SJCRH30 (cell line): ENCODE data around the gene AMZ1. TPM values are rescaled to one million over a fixed set of nuclear protein-coding genes. Genes with fewer than 3 reads are reported as not detected.
"Not testable (repeated sequence)": the region's sequence is repeated elsewhere in the genome, so short reads cannot be mapped to it uniquely, and the experiment has no call there.

Source experiments
- DNase-seq, 2 experiments: peaks; one replicate each; pipeline ENCODE4 v3.0.0-alpha.2; 2015 to 2020
- H3K27ac ChIP-seq: fragments of 250-450 bp; sonication (Bioruptor Pico); 2 replicates; pipeline ENCODE4 v1.5.1; 2020; ENCODE audit warnings: mild to moderate bottlenecking, moderate library complexity
- H3K27me3 ChIP-seq: fragments of 250-450 bp; sonication (Bioruptor Pico); 2 replicates; pipeline ENCODE4 v1.5.1; 2020; ENCODE audit warnings: mild to moderate bottlenecking, moderate library complexity
- H3K36me3 ChIP-seq: fragments of 250-450 bp; sonication (Bioruptor Pico); 2 replicates; pipeline ENCODE4 v1.5.1; 2020; ENCODE audit warnings: mild to moderate bottlenecking, moderate library complexity
- H3K4me1 ChIP-seq: fragments of 250-450 bp; sonication (Bioruptor Pico); 2 replicates; pipeline ENCODE4 v1.5.1; 2020; ENCODE audit warnings: mild to moderate bottlenecking, moderate library complexity
- H3K4me3 ChIP-seq: fragments of 250-450 bp; sonication (Bioruptor Pico); 2 replicates; pipeline ENCODE4 v1.5.1; 2020; ENCODE audit warnings: mild to moderate bottlenecking, moderate library complexity
- H3K9me3 ChIP-seq: fragments of 250-450 bp; sonication (Bioruptor Pico); replicated peaks from 2 replicates; pipeline ENCODE4 v1.5.1; 2020; ENCODE audit warnings: mild to moderate bottlenecking, moderate library complexity
- total RNA-seq: library from RNA; depleted of rRNA; stranded (reverse); fragments of >200 nt; shearing (Covaris generic); gene quantifications from 2 replicates; pipeline ENCODE4 v1.2.3, GENCODE V29; 2014

AMZ1 gene
- total RNA-seq, 1 experiment from 2014 or later, result 0.02 TPM

- DNase-seq, result peak; percentile 85 to 91
- H3K4me1 ChIP-seq, result peaks cover 3% of the 10 kb centered on the region
- no peak overlapping the region for H3K4me3 ChIP-seq
- no peaks in the 10 kb centered on the region for H3K27me3 ChIP-seq
- no peak overlapping the region for H3K27ac ChIP-seq
- H3K9me3 ChIP-seq, result no peaks in the 10 kb centered on the region
- no peaks in the 10 kb centered on the region for H3K36me3 ChIP-seq
Observed at GRCh38 chr7:2670720-2671391, 17.1 kb upstream of the AMZ1 start.

- H3K4me3 ChIP-seq, H3K36me3 ChIP-seq, H3K27me3 ChIP-seq, H3K4me1 ChIP-seq, H3K27ac ChIP-seq, H3K9me3 ChIP-seq, DNase-seq: not testable (repeated sequence)
Observed at GRCh38 chr7:2673214-2673613, 14.8 kb upstream of the AMZ1 start.

DNA sequence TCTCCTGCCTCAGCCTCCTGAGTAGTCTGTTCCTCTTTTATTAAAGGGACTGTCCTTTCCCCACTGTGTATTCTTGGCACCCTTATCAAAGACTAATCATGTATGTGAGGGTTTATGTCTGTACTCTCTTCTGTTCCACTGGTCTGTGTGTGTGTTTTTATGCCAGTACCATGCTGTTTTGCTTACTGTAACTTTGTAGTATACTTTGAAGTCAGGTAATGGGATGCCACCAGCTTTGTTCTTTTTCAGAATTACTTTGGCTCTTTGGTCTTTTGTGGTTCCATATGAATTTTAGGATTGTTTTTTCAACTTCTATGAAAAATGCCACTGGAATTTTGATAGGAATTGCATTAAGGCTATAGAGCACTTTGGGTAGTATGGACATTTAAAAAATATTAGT lies 14.1 kb upstream of the AMZ1 start:
- Histone ChIP-seq H3K4me3 (no peak overlapping the region), H3K27ac (no peak overlapping the region), H3K27me3 (no peaks in the 10 kb centered on the region), H3K36me3 (no peaks in the 10 kb centered on the region), H3K4me1 (peaks cover 3% of the 10 kb centered on the region), H3K9me3 (no peaks in the 10 kb centered on the region)
- no peak for DNase-seq

GRCh38 chr7:2675256-2675764 lies 12.7 kb upstream of the AMZ1 start:
- H3K4me1 ChIP-seq, result peaks cover 3% of the 10 kb centered on the region
- no peaks in the 10 kb centered on the region for H3K36me3 ChIP-seq
- H3K27ac ChIP-seq, result peak overlapping the region; percentile 86
- H3K9me3 ChIP-seq, result no peaks in the 10 kb centered on the region
- DNase-seq, result peak; percentile 83 to 91
- no peak overlapping the region for H3K4me3 ChIP-seq
- H3K27me3 ChIP-seq, result no peaks in the 10 kb centered on the region

DNA sequence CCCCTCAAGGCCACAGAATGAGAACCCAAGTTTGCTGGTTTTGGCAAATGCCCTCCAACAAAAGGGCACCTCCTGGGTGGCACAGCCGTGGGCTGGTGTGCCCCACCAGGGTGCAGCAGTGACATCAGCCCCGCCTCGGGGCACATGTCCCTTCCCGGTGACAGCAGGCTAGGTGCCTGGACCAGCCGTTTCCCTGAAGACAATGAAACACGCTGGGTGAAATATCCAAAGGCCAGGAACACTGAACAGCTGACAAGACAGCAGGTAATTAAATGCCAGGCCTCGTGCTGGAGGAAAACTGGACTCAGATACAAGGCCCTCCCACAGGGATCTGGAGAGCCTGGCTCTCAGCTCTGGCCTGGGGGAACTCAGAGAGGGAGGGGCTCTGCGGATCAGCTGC lies 11.4 kb upstream of the AMZ1 start:
- H3K36me3 ChIP-seq, H3K4me1 ChIP-seq, H3K27ac ChIP-seq, H3K4me3 ChIP-seq, H3K9me3 ChIP-seq, H3K27me3 ChIP-seq: not testable (repeated sequence)
- peak in 1 of 2 experiments; percentile 54 for DNase-seq

- not testable (repeated sequence) for DNase-seq, H3K4me3 ChIP-seq, H3K27me3 ChIP-seq, H3K27ac ChIP-seq, H3K36me3 ChIP-seq, H3K9me3 ChIP-seq
- H3K4me1 ChIP-seq, result peaks cover 19% of the 10 kb centered on the region
Observed at GRCh38 chr7:2678454-2678853, 9.5 kb upstream of the AMZ1 start.

DNA sequence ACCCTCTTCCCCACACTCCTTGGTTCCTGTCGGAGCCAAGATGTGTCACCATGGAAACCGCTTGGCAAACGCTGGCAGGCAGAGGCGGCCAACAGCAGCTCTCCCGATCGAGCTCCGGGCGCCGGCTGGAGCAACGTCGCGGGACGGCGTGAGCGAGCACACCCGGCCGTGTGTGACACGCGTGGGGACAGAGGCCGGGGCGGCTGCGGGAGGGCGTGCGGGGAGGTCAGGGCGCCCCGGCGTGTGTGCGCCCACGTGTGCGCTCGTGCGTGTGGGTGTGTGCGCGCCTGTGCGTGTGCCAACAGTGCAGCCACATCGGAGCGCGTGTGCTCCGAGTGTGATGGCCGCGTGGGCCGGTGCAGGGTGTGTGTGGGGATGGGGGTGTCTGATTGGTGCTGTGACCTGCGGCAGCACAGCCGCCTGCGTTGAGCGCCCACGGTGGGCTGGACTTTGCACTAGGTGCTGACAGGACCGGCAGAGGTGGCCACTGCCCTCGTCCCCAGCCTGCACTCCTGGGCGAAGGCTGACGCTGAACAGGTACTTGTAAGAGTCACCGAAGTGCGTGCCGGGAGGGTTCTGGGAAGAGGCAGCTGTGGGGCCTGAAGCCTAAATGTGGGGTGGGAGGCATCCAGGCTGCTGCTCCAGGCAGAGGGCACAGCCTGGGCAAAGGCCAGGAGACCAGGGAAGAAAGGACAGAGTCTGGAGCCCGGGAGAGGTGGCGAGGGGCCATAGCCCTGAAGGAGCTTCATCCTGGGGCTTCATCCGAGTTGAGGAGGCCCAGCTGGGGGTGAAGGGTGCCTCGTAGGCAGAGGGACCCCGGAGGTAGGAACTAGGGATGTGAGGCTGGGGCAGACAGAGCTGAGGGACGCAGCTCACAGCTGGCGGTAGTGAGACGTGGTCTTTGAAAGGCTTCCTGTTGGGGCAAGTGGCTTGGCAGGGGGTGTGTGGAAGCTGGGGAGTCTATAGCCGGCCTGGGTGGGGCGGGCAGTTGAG lies 8.6 kb upstream of the AMZ1 start:
- not testable (repeated sequence) for H3K4me3 ChIP-seq, H3K36me3 ChIP-seq, H3K27me3 ChIP-seq, H3K27ac ChIP-seq, DNase-seq, H3K9me3 ChIP-seq
- peaks cover 19% of the 10 kb centered on the region for H3K4me1 ChIP-seq

GRCh38 chr7:2680256-2680655 lies 7.7 kb upstream of the AMZ1 start:
- H3K4me3 ChIP-seq, result no peak overlapping the region

GRCh38 chr7:2680792-2681490 lies 7.1 kb upstream of the AMZ1 start:
- Histone ChIP-seq H3K27me3 (no peaks in the 10 kb centered on the region), H3K36me3 (no peaks in the 10 kb centered on the region), H3K27ac (no peak overlapping the region), H3K9me3 (0 out of 2 replicates have a peak, but pooled peaks cover 10% of the 10 kb centered on the region), H3K4me3 (no peak overlapping the region), H3K4me1 (peaks cover 16% of the 10 kb centered on the region)
- DNase-seq, result no peak

More at GRCh38 chr7:2680256-2680655, 7.7 kb upstream of the AMZ1 start:
- 0 out of 2 replicates have a peak, but pooled peaks cover 10% of the 10 kb centered on the region for H3K9me3 ChIP-seq
- peaks cover 19% of the 10 kb centered on the region for H3K4me1 ChIP-seq
- no peaks in the 10 kb centered on the region for H3K27me3 ChIP-seq
- no peak overlapping the region for H3K27ac ChIP-seq
- no peaks in the 10 kb centered on the region for H3K36me3 ChIP-seq
- DNase-seq, result no peak

GRCh38 chr7:2681929-2682799 lies 5.8 kb upstream of the AMZ1 start:
- Histone ChIP-seq H3K36me3 (no peaks in the 10 kb centered on the region), H3K9me3 (0 out of 2 replicates have a peak, but pooled peaks cover 10% of the 10 kb centered on the region), H3K4me1 (peaks cover 16% of the 10 kb centered on the region), H3K27me3 (no peaks in the 10 kb centered on the region), H3K27ac (peak overlapping the region; percentile 45), H3K4me3 (no peak overlapping the region)
- no peak for DNase-seq

- no peak overlapping the region for H3K27ac ChIP-seq
- no peaks in the 10 kb centered on the region for H3K36me3 ChIP-seq
- H3K4me3 ChIP-seq, result no peak overlapping the region
- H3K4me1 ChIP-seq, result peaks cover 32% of the 10 kb centered on the region
- H3K27me3 ChIP-seq, result no peaks in the 10 kb centered on the region
- 0 out of 2 replicates have a peak, but pooled peaks cover 10% of the 10 kb centered on the region for H3K9me3 ChIP-seq
- DNase-seq, result no peak
Observed at GRCh38 chr7:2684501-2684900, 3.5 kb upstream of the AMZ1 start.

- no peak for DNase-seq
- H3K4me3 ChIP-seq, result no peak overlapping the region
- peaks cover 46% of the 10 kb centered on the region for H3K4me1 ChIP-seq
- 0 out of 2 replicates have a peak, but pooled peaks cover 10% of the 10 kb centered on the region for H3K9me3 ChIP-seq
- no peaks in the 10 kb centered on the region for H3K27me3 ChIP-seq
- H3K36me3 ChIP-seq, result no peaks in the 10 kb centered on the region
- no peak overlapping the region for H3K27ac ChIP-seq
Observed at GRCh38 chr7:2686101-2686500, 1.9 kb upstream of the AMZ1 start.

- peak; percentile 84 to 85 for DNase-seq
- Histone ChIP-seq H3K4me1 (peaks cover 42% of the 10 kb centered on the region), H3K9me3 (0 out of 2 replicates have a peak, but pooled peaks cover 10% of the 10 kb centered on the region), H3K36me3 (no peaks in the 10 kb centered on the region), H3K27me3 (no peaks in the 10 kb centered on the region), H3K4me3 (no peak overlapping the region), H3K27ac (no peak overlapping the region)
Observed at GRCh38 chr7:2687338-2687869, 598 bp upstream of the AMZ1 start.
